Measurements from ENCODE around the gene PITX1. TPM values are rescaled to one million over a fixed set of nuclear protein-coding genes. Genes with fewer than 3 reads are reported as not detected.

The PITX1 gene
- total RNA-seq, 2 donors from 2014 or later = 7.8 to 9.9 TPM

DNA sequence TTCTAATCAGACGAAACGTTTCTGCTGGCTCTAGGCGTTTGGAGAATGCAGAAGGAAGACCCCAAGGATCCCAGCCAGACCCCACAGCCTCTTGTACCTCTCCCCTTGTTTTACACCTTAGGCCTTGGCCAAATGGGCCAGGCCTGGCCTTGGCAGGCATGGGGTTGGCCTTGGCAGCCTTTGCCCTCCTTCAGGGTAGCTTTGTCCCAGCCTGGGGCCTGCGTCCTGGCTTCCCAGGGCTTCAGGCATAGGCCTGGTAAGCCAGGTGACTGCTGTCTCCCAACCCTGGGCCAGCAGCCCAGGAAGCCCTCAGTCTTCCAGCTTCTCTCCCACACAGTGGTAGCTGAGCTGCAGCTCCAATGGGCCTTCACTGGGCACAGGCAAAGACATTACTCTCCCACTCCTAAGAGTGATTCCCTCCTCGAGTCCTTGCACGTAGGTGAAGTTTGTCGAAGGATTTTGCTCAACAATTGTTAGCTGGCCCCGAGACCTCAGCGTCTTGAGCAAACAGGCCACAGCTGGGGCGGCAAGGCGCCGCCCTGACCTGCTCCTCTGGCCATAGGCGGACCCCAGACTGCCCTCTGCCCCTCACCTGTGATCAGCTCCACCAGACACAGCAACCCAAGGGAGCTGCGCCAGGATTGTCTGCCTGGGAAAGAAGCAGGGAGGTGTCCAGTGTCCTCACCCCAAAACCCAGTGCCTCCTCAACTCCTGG, 1.1 kb upstream of the PITX1 start:
- Histone ChIP-seq H3K4me3 (peak overlapping the region; percentile 49), H3K27ac (peak overlapping the region; percentile 50), H3K4me1 (peaks cover 24% of the 10 kb centered on the region), H3K9me3 (no peaks in the 10 kb centered on the region), H3K36me3 (no peaks in the 10 kb centered on the region), H3K9ac (ENCODE audit: low read depth in 2 of 2, low read length in 2 of 2) (peak overlapping the region; percentile 16 to 66), H3K27me3 (peaks cover 88% of the 10 kb centered on the region)
- TF ChIP-seq, protein P1, sequence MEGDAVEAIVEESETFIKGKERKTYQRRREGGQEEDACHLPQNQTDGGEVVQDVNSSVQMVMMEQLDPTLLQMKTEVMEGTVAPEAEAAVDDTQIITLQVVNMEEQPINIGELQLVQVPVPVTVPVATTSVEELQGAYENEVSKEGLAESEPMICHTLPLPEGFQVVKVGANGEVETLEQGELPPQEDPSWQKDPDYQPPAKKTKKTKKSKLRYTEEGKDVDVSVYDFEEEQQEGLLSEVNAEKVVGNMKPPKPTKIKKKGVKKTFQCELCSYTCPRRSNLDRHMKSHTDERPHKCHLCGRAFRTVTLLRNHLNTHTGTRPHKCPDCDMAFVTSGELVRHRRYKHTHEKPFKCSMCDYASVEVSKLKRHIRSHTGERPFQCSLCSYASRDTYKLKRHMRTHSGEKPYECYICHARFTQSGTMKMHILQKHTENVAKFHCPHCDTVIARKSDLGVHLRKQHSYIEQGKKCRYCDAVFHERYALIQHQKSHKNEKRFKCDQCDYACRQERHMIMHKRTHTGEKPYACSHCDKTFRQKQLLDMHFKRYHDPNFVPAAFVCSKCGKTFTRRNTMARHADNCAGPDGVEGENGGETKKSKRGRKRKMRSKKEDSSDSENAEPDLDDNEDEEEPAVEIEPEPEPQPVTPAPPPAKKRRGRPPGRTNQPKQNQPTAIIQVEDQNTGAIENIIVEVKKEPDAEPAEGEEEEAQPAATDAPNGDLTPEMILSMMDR (IDR thresholded peaks at IDR 0.05) = no peak
- no peak for DNase-seq
- intact Hi-C loops (cut with DNase I) = loop anchor here (5.0 kb wide), 1 partner anchor 152 kb away; no protein-coding TSS in a partner anchor

DNA sequence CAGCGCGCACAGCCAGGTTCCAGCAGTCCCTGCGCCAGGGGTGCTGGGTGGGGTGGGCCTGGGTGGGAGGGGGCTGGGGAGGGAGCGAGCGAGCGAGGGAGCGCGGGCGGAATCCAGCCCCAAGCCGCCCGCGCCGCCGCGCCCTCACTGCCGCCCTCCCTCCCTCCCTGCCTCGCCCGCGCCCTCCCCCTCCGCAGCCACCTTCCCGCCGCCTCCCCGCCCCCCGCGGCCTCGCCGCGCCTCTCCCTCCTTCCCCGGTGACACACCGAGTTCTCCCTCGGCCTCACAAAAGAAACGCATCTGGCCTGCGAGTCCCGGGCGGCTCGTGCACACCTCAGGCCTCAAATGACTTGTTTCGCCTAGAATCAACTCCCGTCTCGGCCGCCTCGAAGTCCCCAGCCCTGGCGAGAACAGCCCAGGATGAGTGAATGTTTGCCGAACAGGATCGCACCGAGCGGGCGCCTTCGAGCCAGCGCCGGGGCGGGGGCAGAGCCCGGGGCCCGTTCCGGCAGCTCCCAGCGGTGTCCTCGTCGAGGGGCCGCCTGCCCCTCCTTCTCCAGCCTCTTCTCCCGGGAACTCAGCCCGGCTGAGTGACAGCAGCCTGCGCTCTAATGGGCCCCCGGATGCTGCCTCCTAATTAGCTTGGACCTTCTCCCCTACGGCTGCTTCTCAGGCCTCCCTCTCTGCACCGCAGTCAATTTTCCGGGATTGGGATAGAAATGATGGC, 371 bp upstream of the PITX1 start:
- peak overlapping the region; percentile 49 for H3K4me3 ChIP-seq
- H3K36me3 ChIP-seq = no peaks in the 10 kb centered on the region
- no peaks in the 10 kb centered on the region for H3K9me3 ChIP-seq
- intact Hi-C loops (cut with DNase I) = loop anchor here (5.0 kb wide), 1 partner anchor 153 kb away; no protein-coding TSS in a partner anchor
- peak overlapping the region; percentile 50 for H3K27ac ChIP-seq
- TF ChIP-seq, protein P1 (IDR thresholded peaks at IDR 0.05) = no peak
- H3K9ac ChIP-seq (ENCODE audit: low read depth in 2 of 2, low read length in 2 of 2) = peak overlapping the region; percentile 58 to 66
- peak; percentile 72 for DNase-seq
- peaks cover 23% of the 10 kb centered on the region for H3K4me1 ChIP-seq
- peaks cover 86% of the 10 kb centered on the region for H3K27me3 ChIP-seq

DNA sequence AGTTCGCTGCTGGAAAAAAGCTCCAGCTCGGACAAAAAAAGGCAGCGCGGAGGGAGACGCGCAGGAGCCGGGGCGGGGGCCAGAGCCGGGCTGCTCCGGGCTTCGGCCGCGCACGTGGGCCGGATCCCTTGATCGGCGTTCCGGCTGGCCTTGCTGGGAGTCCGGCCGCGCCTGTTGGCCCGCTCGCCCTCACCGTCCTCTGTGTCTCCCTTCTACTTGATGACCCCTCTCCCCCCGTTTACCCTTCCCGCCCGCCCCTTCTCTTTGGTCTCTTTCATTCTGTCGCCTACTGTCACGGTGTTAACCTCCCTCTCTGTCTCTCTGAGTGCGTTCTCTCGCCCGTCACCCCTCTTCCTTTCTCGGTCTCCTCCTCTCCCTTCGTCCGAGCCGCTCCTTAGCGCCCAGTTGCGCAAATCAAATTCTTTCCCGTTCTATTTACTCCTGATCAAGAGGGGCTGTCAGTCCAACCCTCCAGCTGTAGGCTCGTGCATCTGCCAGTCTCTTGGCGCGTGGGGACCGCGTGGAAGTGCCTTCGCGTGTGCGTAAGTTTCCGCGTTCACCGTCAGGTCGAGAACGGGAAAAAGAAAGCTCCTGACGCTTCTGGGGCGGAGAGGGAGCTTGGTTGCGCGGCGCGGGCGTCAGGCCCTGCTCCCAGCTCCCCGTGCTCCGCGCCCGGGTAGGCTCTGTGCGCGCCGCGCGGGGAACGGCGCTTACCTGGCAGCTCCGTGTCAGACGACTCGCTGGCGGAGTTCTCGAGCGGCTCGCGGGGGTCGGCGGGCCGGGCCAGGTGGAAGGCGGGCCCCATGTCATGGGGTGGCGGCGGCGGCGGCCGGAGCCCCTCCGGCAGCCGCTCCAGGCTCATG, 798 bp downstream of the PITX1 start:
- Histone ChIP-seq H3K9ac (ENCODE audit: low read depth in 2 of 2, low read length in 2 of 2) (peak overlapping the region; percentile 58 to 60), H3K4me3 (peak overlapping the region; percentile 49), H3K9me3 (no peaks in the 10 kb centered on the region), H3K27ac (peak overlapping the region; percentile 26), H3K36me3 (no peaks in the 10 kb centered on the region), H3K27me3 (peaks cover 86% of the 10 kb centered on the region), H3K4me1 (peaks cover 16% of the 10 kb centered on the region)
- intact Hi-C loops (cut with DNase I) = loop anchor here (5.0 kb wide), 1 partner anchor 154 kb away; no protein-coding TSS in a partner anchor
- DNase-seq = no peak
- TF ChIP-seq, protein P1 (IDR thresholded peaks at IDR 0.05) = no peak

DNA sequence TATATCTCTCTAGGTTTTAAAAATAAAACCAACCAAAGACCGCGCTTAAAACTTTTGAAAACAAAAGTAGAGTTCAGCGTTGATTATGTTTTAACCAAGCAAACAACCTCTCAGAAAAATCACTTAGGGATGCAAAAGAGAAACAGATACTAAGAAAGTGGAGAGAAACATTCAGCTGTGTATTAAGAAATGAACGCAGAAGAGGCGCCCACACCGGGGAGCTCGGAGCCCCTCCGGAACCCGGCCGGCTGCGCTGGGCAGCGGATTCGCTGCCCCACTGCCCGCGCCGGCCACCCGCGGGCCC, 1.4 kb downstream of the PITX1 start:
- Histone ChIP-seq H3K27ac (peak overlapping the region; percentile 26), H3K9me3 (no peaks in the 10 kb centered on the region), H3K36me3 (no peaks in the 10 kb centered on the region), H3K4me1 (peaks cover 16% of the 10 kb centered on the region), H3K27me3 (peaks cover 86% of the 10 kb centered on the region), H3K4me3 (peak overlapping the region; percentile 49), H3K9ac (ENCODE audit: low read depth in 2 of 2, low read length in 2 of 2) (peak overlapping the region in 1 of 2 donors; percentile 12)
- no peak for DNase-seq
- intact Hi-C loops (cut with DNase I) = loop anchor here (5.0 kb wide), 1 partner anchor 155 kb away; no protein-coding TSS in a partner anchor
- TF ChIP-seq, protein P1 (IDR thresholded peaks at IDR 0.05) = no peak

Data from colonic mucosa (tissue), 4 donors.